Superior temporal gyrus (tissue), 1 donor: Measurements from ENCODE around the gene SSB.
"Not testable (repeated sequence)": the region's sequence is repeated elsewhere in the genome, so short reads cannot be mapped to it uniquely, and the experiment has no call there.

Experiments used
- DNase-seq: peaks from one replicate; pipeline ENCODE4 v3.0.0-alpha.2; 2016; ENCODE audit errors: extremely low spot score

Gene SSB

GRCh38 chr2:169798718-169799592, at the start of gene SSB:
Gene SSB (plus strand): TSS chr2:169798871. CDS start chr2:169800961, 2,090 bp downstream.
- peak; percentile 91 for DNase-seq

- DNase-seq = no peak
Measured at GRCh38 chr2:169752752-169753151, 45.9 kb upstream of the SSB start.

GRCh38 chr2:169755083-169755870, 43.4 kb upstream of the SSB start:
- DNase-seq = no peak

- no peak for DNase-seq
Measured at GRCh38 chr2:169756342-169756741, 42.3 kb upstream of the SSB start.

- DNase-seq = no peak
Measured at GRCh38 chr2:169757356-169757755, 41.3 kb upstream of the SSB start.

GRCh38 chr2:169757778-169758177, 40.9 kb upstream of the SSB start:
- no peak for DNase-seq

- DNase-seq = no peak
Measured at GRCh38 chr2:169759987-169760386, 38.7 kb upstream of the SSB start.

GRCh38 chr2:169760798-169761197, 37.9 kb upstream of the SSB start:
- not testable (repeated sequence) for DNase-seq

- no peak for DNase-seq
Measured at GRCh38 chr2:169761251-169761969, 37.3 kb upstream of the SSB start.

- no peak for DNase-seq
Measured at GRCh38 chr2:169761970-169762292, 36.7 kb upstream of the SSB start.

- no peak for DNase-seq
Measured at GRCh38 chr2:169765523-169765922, 33.1 kb upstream of the SSB start.

- peak; percentile 86 for DNase-seq
Measured at GRCh38 chr2:169767243-169767888, 31.3 kb upstream of the SSB start.

GRCh38 chr2:169768262-169768995, 30.2 kb upstream of the SSB start:
- DNase-seq = no peak

GRCh38 chr2:169771021-169771420, 27.6 kb upstream of the SSB start:
- DNase-seq = no peak

- no peak for DNase-seq
Measured at GRCh38 chr2:169771612-169772011, 27.1 kb upstream of the SSB start.

GRCh38 chr2:169772651-169773050, 26.0 kb upstream of the SSB start:
- no peak for DNase-seq

- no peak for DNase-seq
Measured at GRCh38 chr2:169775354-169775753, 23.3 kb upstream of the SSB start.

- no peak for DNase-seq
Measured at GRCh38 chr2:169775765-169776164, 22.9 kb upstream of the SSB start.

- DNase-seq = no peak
Measured at GRCh38 chr2:169776252-169776761, 22.4 kb upstream of the SSB start.

- no peak for DNase-seq
Measured at GRCh38 chr2:169778446-169778845, 20.2 kb upstream of the SSB start.
